ENCODE measurements around the gene GPA33.

The GPA33 gene

GRCh38 chr1:167090314-167090942 is at the start of gene GPA33:
Gene GPA33, minus strand, starts transcription at chr1:167090377. Its CDS starts 90 bp downstream, at chr1:167090287.
- WGBS (ENCODE audit: insufficient coverage, insufficient read length), result no CpG with 5 or more reads among the region's 1 CpG
- Histone ChIP-seq H3K4me1 (ENCODE audit: control insufficient read depth, insufficient read depth, low read length) (no peaks in the 10 kb centered on the region; the same call in 1 of the 2 replicates), H3K4me3 (ENCODE audit: low read length) (no peak within 1 kb of the TSS), H3K27ac (ENCODE audit: low read length) (no peak within 1 kb of the TSS), H3K9me3 (ENCODE audit: control insufficient read depth, insufficient read depth, low read length) (no peaks in the 10 kb centered on the region), H3K36me3 (ENCODE audit: control insufficient read depth, insufficient read depth, low read length) (no peaks in the 10 kb centered on the region), H3K27me3 (ENCODE audit: control insufficient read depth, insufficient read depth, low read length) (no peaks in the 10 kb centered on the region)
- no peak for DNase-seq (ENCODE audit: low read depth, low spot score)

DNA sequence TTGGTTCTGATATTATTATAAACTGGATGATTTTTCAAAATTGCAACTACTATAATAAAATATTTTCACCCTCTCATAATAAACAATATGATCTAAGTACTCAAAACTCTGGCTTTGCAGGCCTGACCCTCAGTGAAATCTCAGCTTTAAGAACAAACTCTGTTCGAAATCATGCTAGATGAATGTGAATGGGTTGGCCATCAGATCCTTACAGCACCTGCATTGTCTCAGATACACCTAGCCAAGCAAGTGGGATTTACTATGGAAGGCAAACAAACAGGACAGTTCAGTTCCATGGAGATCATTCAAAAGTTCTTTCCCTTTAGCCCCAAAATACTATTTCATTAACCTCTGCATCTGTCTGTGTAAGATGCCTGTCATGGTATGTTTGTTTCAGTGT is 48.5 kb upstream of the GPA33 start:
- Histone ChIP-seq H3K36me3 (ENCODE audit: control insufficient read depth, insufficient read depth, low read length) (no peaks in the 10 kb centered on the region), H3K27me3 (ENCODE audit: control insufficient read depth, insufficient read depth, low read length) (no peaks in the 10 kb centered on the region), H3K4me3 (ENCODE audit: low read length) (no peak overlapping the region), H3K9me3 (ENCODE audit: control insufficient read depth, insufficient read depth, low read length) (no peaks in the 10 kb centered on the region), H3K27ac (ENCODE audit: low read length) (no peak overlapping the region), H3K4me1 (ENCODE audit: control insufficient read depth, insufficient read depth, low read length) (peaks cover 4% of the 10 kb centered on the region; the same call in 1 of the 2 replicates)
- WGBS (ENCODE audit: insufficient coverage, insufficient read length), result no CpG with 5 or more reads among the region's 1 CpG
- no peak for DNase-seq (ENCODE audit: low read depth, low spot score)

DNA sequence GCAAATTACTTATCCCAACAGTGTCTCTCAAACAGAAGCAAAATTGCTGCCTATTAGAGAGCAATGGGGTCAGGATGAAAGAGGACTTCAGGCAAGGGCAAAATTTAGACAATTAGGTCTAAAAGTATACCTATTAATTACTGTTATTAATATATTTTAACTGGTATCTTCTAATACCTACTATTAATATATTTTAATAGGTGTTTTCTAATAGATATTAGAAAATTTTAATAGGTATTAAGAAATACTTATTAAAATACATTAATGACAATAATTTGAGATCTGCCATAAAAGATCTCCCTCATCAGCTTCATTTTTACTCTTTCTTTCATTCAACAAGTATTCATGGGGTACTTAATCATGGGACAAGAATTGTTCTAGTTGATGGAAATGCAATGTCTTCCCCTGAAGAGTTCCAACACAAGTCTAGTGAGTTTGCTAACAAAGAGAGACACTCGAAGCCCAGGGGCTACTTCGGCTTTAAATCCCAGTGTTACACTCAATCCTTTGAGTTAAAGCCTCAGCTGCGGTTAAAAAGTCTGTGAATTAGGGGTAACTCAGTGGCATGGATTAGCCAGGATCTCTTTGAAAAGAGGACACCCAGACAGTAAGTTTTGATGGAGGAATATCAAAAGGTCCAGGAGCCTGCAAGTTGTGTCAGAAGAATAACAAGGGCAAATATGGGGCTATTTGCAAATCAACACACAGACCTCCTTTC is 47.8 kb upstream of the GPA33 start:
- no peaks in the 10 kb centered on the region for H3K36me3 ChIP-seq (ENCODE audit: control insufficient read depth, insufficient read depth, low read length)
- no peak for DNase-seq (ENCODE audit: low read depth, low spot score)
- H3K4me1 ChIP-seq (ENCODE audit: control insufficient read depth, insufficient read depth, low read length), result peaks cover 4% of the 10 kb centered on the region; the same call in 1 of the 2 replicates
- H3K27me3 ChIP-seq (ENCODE audit: control insufficient read depth, insufficient read depth, low read length), result no peaks in the 10 kb centered on the region
- no peak overlapping the region for H3K27ac ChIP-seq (ENCODE audit: low read length)
- WGBS (ENCODE audit: insufficient coverage, insufficient read length), result no CpG with 5 or more reads among the region's 3 CpGs
- H3K4me3 ChIP-seq (ENCODE audit: low read length), result no peak overlapping the region
- H3K9me3 ChIP-seq (ENCODE audit: control insufficient read depth, insufficient read depth, low read length), result no peaks in the 10 kb centered on the region

GRCh38 chr1:167137332-167137781 is 47.2 kb upstream of the GPA33 start:
- no CpG with 5 or more reads among the region's 6 CpGs for whole genome bisulfite sequencing (ENCODE audit: insufficient coverage, insufficient read length)
- H3K4me3 ChIP-seq (ENCODE audit: low read length), result no peak overlapping the region
- H3K27me3 ChIP-seq (ENCODE audit: control insufficient read depth, insufficient read depth, low read length), result no peaks in the 10 kb centered on the region
- no peak for DNase-seq (ENCODE audit: low read depth, low spot score)
- no peaks in the 10 kb centered on the region for H3K9me3 ChIP-seq (ENCODE audit: control insufficient read depth, insufficient read depth, low read length)
- no peak overlapping the region for H3K27ac ChIP-seq (ENCODE audit: low read length)
- H3K4me1 ChIP-seq (ENCODE audit: control insufficient read depth, insufficient read depth, low read length), result peaks cover 4% of the 10 kb centered on the region; the same call in 1 of the 2 replicates
- H3K36me3 ChIP-seq (ENCODE audit: control insufficient read depth, insufficient read depth, low read length), result no peaks in the 10 kb centered on the region

- no peak for DNase-seq (ENCODE audit: low read depth, low spot score)
- Histone ChIP-seq H3K27ac (ENCODE audit: low read length) (no peak overlapping the region), H3K4me1 (ENCODE audit: control insufficient read depth, insufficient read depth, low read length) (peaks cover 4% of the 10 kb centered on the region; the same call in 1 of the 2 replicates), H3K9me3 (ENCODE audit: control insufficient read depth, insufficient read depth, low read length) (no peaks in the 10 kb centered on the region), H3K36me3 (ENCODE audit: control insufficient read depth, insufficient read depth, low read length) (no peaks in the 10 kb centered on the region), H3K27me3 (ENCODE audit: control insufficient read depth, insufficient read depth, low read length) (no peaks in the 10 kb centered on the region), H3K4me3 (ENCODE audit: low read length) (no peak overlapping the region)
- WGBS (ENCODE audit: insufficient coverage, insufficient read length), result no CpG with 5 or more reads among the region's 2 CpGs
Measured at GRCh38 chr1:167136806-167137205, 46.6 kb upstream of the GPA33 start.

- Histone ChIP-seq H3K36me3 (ENCODE audit: control insufficient read depth, insufficient read depth, low read length) (no peaks in the 10 kb centered on the region), H3K27me3 (ENCODE audit: control insufficient read depth, insufficient read depth, low read length) (no peaks in the 10 kb centered on the region), H3K27ac (ENCODE audit: low read length) (no peak overlapping the region), H3K4me3 (ENCODE audit: low read length) (no peak overlapping the region), H3K4me1 (ENCODE audit: control insufficient read depth, insufficient read depth, low read length) (peaks cover 4% of the 10 kb centered on the region; the same call in 1 of the 2 replicates), H3K9me3 (ENCODE audit: control insufficient read depth, insufficient read depth, low read length) (no peaks in the 10 kb centered on the region)
- WGBS (ENCODE audit: insufficient coverage, insufficient read length), result no CpG with 5 or more reads among the region's 2 CpGs
- DNase-seq (ENCODE audit: low read depth, low spot score), result no peak
Measured at GRCh38 chr1:167136191-167136614, 46.0 kb upstream of the GPA33 start.

- Histone ChIP-seq H3K9me3 (ENCODE audit: control insufficient read depth, insufficient read depth, low read length) (no peaks in the 10 kb centered on the region), H3K4me1 (ENCODE audit: control insufficient read depth, insufficient read depth, low read length) (peaks cover 4% of the 10 kb centered on the region; the same call in 1 of the 2 replicates), H3K36me3 (ENCODE audit: control insufficient read depth, insufficient read depth, low read length) (no peaks in the 10 kb centered on the region), H3K4me3 (ENCODE audit: low read length) (no peak overlapping the region), H3K27ac (ENCODE audit: low read length) (no peak overlapping the region), H3K27me3 (ENCODE audit: control insufficient read depth, insufficient read depth, low read length) (no peaks in the 10 kb centered on the region)
- WGBS (ENCODE audit: insufficient coverage, insufficient read length), result no CpG with 5 or more reads among the region's 4 CpGs
- no peak for DNase-seq (ENCODE audit: low read depth, low spot score)
Measured at GRCh38 chr1:167135281-167135840, 45.2 kb upstream of the GPA33 start.

DNA sequence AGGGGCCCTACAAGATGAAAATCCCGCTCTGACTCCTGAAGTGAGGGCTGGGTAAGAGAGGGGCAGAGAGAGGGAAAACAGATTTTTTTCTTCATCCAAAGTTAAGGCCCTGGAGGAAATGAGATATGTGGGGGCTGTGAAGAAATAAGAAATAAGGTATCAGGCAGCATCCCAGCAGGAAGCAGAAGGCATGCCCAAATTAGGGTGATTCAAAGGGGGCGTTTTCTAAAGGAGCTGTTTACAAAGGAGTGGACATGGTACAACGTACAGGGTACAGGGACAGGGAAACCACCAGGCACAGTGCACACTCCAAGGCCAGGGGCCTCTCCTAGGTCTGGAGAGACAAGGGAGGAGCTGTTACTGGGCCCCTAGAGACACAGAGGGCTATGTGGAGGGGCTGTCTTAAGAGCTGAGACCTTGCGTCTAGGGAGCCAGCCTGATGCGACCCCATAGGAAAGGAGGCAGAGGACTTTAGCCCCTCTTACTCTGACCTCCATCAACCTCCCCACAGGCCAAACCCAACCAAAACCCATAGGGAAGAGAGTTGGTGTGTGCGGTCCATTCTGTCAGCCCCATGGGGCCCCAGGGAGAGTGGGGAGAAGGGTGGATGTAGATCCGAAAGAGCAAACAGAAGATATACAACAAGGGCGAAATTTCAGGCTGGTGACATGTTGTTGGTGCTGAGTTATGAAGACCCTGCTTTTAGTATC is 42.3 kb upstream of the GPA33 start:
- no CpG with 5 or more reads among the region's 8 CpGs for WGBS (ENCODE audit: insufficient coverage, insufficient read length)
- H3K36me3 ChIP-seq (ENCODE audit: control insufficient read depth, insufficient read depth, low read length), result no peaks in the 10 kb centered on the region
- H3K4me3 ChIP-seq (ENCODE audit: low read length), result no peak overlapping the region
- no peaks in the 10 kb centered on the region for H3K9me3 ChIP-seq (ENCODE audit: control insufficient read depth, insufficient read depth, low read length)
- no peaks in the 10 kb centered on the region; the same call in 1 of the 2 replicates for H3K4me1 ChIP-seq (ENCODE audit: control insufficient read depth, insufficient read depth, low read length)
- DNase-seq (ENCODE audit: low read depth, low spot score), result no peak
- H3K27me3 ChIP-seq (ENCODE audit: control insufficient read depth, insufficient read depth, low read length), result no peaks in the 10 kb centered on the region
- no peak overlapping the region for H3K27ac ChIP-seq (ENCODE audit: low read length)

DNA sequence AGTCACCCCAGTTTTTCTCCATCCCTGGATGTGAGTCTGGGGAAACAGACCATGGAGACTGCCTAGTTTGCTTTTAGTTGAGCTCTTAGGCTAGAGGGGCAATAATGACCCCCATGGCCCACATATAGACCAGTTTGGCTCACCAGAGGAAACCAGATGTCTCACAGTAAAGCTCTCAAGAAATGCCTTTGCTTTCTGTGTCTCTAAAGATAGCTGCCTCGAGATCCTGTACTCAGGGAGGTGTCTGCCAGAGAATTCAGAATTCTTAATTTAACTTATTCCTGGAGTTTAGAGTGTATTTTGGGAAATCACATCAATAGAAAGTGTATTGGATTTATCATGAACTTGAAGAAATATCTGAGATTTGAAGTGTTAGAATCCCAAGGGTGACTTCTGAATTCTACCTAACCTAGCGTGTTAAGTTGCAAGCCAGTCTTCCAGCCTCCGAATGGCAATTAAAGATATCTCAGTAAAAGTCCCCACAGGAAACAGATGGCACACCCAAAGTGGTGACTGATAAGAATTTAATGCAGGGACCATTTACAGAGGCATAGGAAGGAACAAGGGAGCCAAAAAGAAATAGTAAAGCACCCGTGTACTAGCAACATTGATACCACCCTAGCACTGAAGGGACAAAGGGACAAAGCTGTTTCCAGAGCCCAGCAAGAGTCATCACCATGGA is 40.8 kb upstream of the GPA33 start:
- H3K4me1 ChIP-seq (ENCODE audit: control insufficient read depth, insufficient read depth, low read length), result no peaks in the 10 kb centered on the region
- H3K9me3 ChIP-seq (ENCODE audit: control insufficient read depth, insufficient read depth, low read length), result no peaks in the 10 kb centered on the region
- H3K4me3 ChIP-seq (ENCODE audit: low read length), result no peak overlapping the region
- no peak for DNase-seq (ENCODE audit: low read depth, low spot score)
- H3K27ac ChIP-seq (ENCODE audit: low read length), result no peak overlapping the region
- no peaks in the 10 kb centered on the region for H3K36me3 ChIP-seq (ENCODE audit: control insufficient read depth, insufficient read depth, low read length)
- WGBS (ENCODE audit: insufficient coverage, insufficient read length), result no CpG with 5 or more reads among the region's 4 CpGs
- H3K27me3 ChIP-seq (ENCODE audit: control insufficient read depth, insufficient read depth, low read length), result no peaks in the 10 kb centered on the region

Measured in iPS DF 6.9 (cell line).